Measurements from ENCODE around the gene AOAH. TPM values are rescaled to one million over a fixed set of nuclear protein-coding genes. Genes with fewer than 3 reads are reported as not detected.

The AOAH gene
- total and polyA plus RNA-seq, 2 donors = 23.5 to 47.1 TPM

- 94% methylated on average over 3 of the region's 3 CpGs for WGBS
These were observed 122.7 kb downstream of the AOAH start for GRCh38 chr7:36601601-36602000.

DNA sequence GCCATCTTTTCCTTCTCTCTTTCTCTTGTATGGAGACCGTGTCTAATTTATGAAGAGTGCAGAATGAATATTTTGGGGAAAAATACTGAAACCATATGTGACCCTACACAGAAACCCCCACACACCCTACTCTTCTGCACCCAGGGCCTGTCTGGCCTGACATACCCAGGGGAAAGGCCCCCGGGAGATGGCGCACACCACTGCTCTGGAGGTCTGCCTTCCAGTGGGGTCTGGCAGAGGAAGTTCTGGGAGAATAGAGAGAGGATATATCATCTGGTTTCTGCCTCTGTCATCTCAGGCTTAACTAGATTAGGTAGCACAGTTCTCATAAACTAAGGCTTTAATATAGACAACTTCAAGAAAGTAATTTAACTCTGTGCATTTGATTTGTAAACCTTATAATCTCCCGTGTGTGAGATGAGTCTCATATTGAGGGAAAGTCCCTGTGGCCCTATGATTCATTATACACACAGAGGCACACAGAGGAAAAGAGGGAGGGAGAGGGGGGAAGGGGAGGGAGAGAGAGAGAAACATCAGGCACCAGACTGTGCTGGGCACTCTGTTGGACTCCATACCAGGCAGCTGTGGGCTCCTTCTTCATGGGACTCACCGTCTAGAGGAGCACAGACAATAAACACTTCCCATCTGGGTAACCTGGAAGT, 123.3 kb downstream of the AOAH start:
- H3K27ac ChIP-seq (ENCODE audit: low read depth in 1 of 2, low read length in 1 of 2) = no peak overlapping the region
- H3K36me3 ChIP-seq (ENCODE audit: control insufficient read depth in 2 of 2, insufficient read depth in 2 of 2, low read length in 1 of 2) = no peaks in the 10 kb centered on the region
- H3K4me3 ChIP-seq (ENCODE audit: low read length in 2 of 2) = no peak overlapping the region
- no peak for DNase-seq (ENCODE audit: low read depth in 6 of 9, low spot score in 9 of 9)
- H3K27me3 ChIP-seq (ENCODE audit: control insufficient read depth in 2 of 2, insufficient read depth in 1 of 2, low read length in 1 of 2) = no peaks in the 10 kb centered on the region
- H3K4me1 ChIP-seq (ENCODE audit: control insufficient read depth in 2 of 2, insufficient read depth in 2 of 2, low read length in 2 of 2) = no peaks in the 10 kb centered on the region
- WGBS = 91% methylated on average over 5 of the region's 5 CpGs
- H3K9me3 ChIP-seq (ENCODE audit: control insufficient read depth in 2 of 2, insufficient read depth in 1 of 2, low read length in 1 of 2) = no peaks in the 10 kb centered on the region

More at GRCh38 chr7:36601601-36602000, 122.7 kb downstream of the AOAH start:
- Histone ChIP-seq H3K4me1 (ENCODE audit: control insufficient read depth in 2 of 2, insufficient read depth in 2 of 2, low read length in 2 of 2) (no peaks in the 10 kb centered on the region), H3K27ac (ENCODE audit: low read depth in 1 of 2, low read length in 1 of 2) (no peak overlapping the region), H3K4me3 (ENCODE audit: low read length in 2 of 2) (no peak overlapping the region), H3K27me3 (ENCODE audit: control insufficient read depth in 2 of 2, insufficient read depth in 1 of 2, low read length in 1 of 2) (no peaks in the 10 kb centered on the region), H3K36me3 (ENCODE audit: control insufficient read depth in 2 of 2, insufficient read depth in 2 of 2, low read length in 1 of 2) (no peaks in the 10 kb centered on the region), H3K9me3 (ENCODE audit: control insufficient read depth in 2 of 2, insufficient read depth in 1 of 2, low read length in 1 of 2) (no peaks in the 10 kb centered on the region)
- no peak for DNase-seq (ENCODE audit: low read depth in 6 of 9, low spot score in 9 of 9)

- Histone ChIP-seq H3K4me1 (ENCODE audit: control insufficient read depth in 2 of 2, insufficient read depth in 2 of 2, low read length in 2 of 2) (no peaks in the 10 kb centered on the region), H3K27me3 (ENCODE audit: control insufficient read depth in 2 of 2, insufficient read depth in 1 of 2, low read length in 1 of 2) (no peaks in the 10 kb centered on the region), H3K36me3 (ENCODE audit: control insufficient read depth in 2 of 2, insufficient read depth in 2 of 2, low read length in 1 of 2) (no peaks in the 10 kb centered on the region), H3K27ac (ENCODE audit: low read depth in 1 of 2, low read length in 1 of 2) (no peak overlapping the region), H3K4me3 (ENCODE audit: low read length in 2 of 2) (no peak overlapping the region), H3K9me3 (ENCODE audit: control insufficient read depth in 2 of 2, insufficient read depth in 1 of 2, low read length in 1 of 2) (no peaks in the 10 kb centered on the region)
- DNase-seq (ENCODE audit: low read depth in 6 of 9, low spot score in 9 of 9) = no peak
- 97% methylated on average over 6 of the region's 6 CpGs for WGBS
These were observed 124.0 kb downstream of the AOAH start for GRCh38 chr7:36600314-36600682.

DNA sequence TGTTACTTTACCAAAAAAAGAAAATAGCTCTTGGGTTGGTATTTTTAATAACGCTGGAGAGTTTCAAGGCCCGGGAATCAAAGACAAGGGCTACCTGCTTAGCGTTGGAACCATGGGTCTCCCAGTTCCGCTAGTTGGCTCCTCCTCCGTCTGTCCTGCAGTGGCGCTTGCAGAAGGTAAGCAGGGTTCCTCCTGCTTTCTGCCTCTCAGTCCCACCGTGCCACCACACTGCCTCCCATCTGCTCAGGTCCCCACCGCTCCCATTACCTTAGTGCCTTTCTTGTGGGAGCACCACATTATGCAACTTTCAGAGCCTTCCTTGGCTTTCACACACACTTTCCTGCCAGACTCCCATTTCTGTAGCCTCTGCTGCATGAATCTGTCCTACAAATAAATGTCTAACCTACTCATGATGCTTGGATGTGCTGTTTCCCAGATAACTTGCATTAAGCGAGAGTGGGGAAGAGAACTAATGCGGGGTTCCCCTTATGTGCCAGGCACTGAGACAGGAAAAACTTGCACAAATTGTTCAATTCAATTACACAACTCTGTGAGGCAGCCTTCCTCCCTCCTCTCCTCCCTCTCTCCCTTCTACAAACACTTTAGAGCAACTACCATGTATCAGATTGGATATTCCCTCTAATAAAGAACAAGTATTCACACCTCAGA, 124.5 kb downstream of the AOAH start:
- WGBS = 99% methylated on average over 10 of the region's 10 CpGs
- H3K9me3 ChIP-seq (ENCODE audit: control insufficient read depth in 2 of 2, insufficient read depth in 1 of 2, low read length in 1 of 2) = no peaks in the 10 kb centered on the region
- H3K4me3 ChIP-seq (ENCODE audit: low read length in 2 of 2) = no peak overlapping the region
- no peaks in the 10 kb centered on the region for H3K4me1 ChIP-seq (ENCODE audit: control insufficient read depth in 2 of 2, insufficient read depth in 2 of 2, low read length in 2 of 2)
- H3K27ac ChIP-seq (ENCODE audit: low read depth in 1 of 2, low read length in 1 of 2) = no peak overlapping the region
- no peak for DNase-seq (ENCODE audit: low read depth in 6 of 9, low spot score in 9 of 9)
- H3K36me3 ChIP-seq (ENCODE audit: control insufficient read depth in 2 of 2, insufficient read depth in 2 of 2, low read length in 1 of 2) = no peaks in the 10 kb centered on the region
- H3K27me3 ChIP-seq (ENCODE audit: control insufficient read depth in 2 of 2, insufficient read depth in 1 of 2, low read length in 1 of 2) = no peaks in the 10 kb centered on the region

DNA sequence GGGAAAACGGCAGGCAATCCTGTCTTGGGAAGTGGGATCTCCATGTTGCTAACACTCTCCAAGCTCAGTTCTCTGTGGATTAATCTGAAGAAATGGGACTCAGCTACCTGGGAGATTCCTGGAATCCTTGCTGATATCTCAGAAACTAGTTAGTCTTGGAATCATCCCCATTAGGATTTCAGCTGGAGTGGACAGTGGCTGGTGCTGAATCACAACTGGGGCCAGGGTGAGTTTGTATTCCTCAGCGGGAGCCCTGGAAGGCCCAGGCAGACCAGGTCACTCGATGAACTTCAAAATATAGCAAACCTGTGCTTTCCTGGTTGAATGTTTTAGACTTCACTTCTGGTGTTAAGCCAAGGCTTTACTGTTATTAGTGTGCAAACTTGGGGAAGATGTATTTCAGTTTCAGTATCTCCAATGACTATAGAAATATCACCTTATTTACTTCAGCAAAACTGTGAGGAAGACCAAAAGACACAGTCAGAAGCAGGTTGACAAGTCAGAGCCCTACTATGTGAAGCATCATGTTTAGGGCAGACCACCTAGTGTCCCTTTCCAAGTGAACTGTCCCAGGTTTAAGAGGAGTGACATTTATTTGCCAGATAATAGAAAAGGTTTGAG, 126.1 kb downstream of the AOAH start:
- no peaks in the 10 kb centered on the region for H3K4me1 ChIP-seq (ENCODE audit: control insufficient read depth in 2 of 2, insufficient read depth in 2 of 2, low read length in 2 of 2)
- 98% methylated on average over 3 of the region's 3 CpGs for WGBS
- H3K36me3 ChIP-seq (ENCODE audit: control insufficient read depth in 2 of 2, insufficient read depth in 2 of 2, low read length in 1 of 2) = no peaks in the 10 kb centered on the region
- H3K4me3 ChIP-seq (ENCODE audit: low read length in 2 of 2) = no peak overlapping the region
- DNase-seq (ENCODE audit: low read depth in 6 of 9, low spot score in 9 of 9) = no peak
- H3K27me3 ChIP-seq (ENCODE audit: control insufficient read depth in 2 of 2, insufficient read depth in 1 of 2, low read length in 1 of 2) = no peaks in the 10 kb centered on the region
- H3K27ac ChIP-seq (ENCODE audit: low read depth in 1 of 2, low read length in 1 of 2) = no peak overlapping the region
- H3K9me3 ChIP-seq (ENCODE audit: control insufficient read depth in 2 of 2, insufficient read depth in 1 of 2, low read length in 1 of 2) = no peaks in the 10 kb centered on the region

DNA sequence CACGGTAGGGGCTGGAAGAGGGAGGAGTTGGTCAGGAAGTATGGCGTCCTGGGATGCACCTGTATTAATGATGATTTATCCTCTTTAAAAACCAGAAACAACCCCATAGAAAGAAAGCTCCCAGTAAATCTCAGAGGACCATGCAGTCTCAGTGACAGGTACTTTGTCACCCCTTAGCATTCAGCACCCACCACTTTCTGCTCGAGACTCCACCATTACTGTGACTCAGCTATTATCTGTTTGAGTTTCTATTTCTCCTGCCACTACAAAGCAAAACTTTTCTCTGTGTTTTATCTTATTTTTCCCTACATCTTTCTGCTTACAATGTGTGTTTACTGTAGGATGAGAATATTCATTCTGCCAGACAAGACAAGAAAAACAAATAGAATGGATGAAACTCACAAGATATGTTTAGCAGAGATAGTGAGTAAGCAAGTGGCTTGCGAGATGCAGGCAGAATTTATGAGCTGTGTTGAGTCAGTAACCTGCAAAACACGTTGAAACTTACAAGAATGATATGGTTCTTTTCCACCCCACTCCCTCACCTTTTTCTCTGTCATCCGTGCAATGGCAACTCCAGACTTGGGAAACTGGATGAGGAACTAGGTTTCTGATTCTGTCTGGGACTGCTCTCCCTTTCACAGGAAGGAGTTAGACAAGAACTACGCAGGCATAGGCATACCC, 127.1 kb downstream of the AOAH start:
- H3K4me1 ChIP-seq (ENCODE audit: control insufficient read depth in 2 of 2, insufficient read depth in 2 of 2, low read length in 2 of 2) = no peaks in the 10 kb centered on the region

DNA sequence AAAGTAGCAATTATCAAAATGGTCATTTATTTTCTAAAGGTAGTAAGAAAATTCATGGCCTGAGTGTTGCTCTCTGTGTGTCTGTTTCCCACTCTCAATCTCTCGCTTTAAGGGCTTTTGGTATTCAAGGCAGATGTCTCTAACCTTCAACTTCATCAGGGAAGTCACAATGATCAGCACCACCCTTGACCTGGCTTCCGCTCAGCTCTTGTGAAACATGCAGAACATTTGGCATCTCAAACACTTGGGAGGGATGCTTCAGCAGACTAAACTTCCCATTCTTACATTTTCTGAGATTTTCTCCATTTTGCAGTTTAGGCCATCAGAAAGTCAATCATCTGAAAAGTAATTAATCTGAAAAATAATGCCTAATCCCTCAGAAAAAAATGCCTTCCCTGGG, 129.8 kb downstream of the AOAH start:
- WGBS = 95% methylated on average over 2 of the region's 2 CpGs

More for the DNA sequence above, 127.1 kb downstream of the AOAH start:
- DNase-seq (ENCODE audit: low read depth in 6 of 9, low spot score in 9 of 9) = no peak
- whole genome bisulfite sequencing = 82% methylated on average over 7 of the region's 7 CpGs
- Histone ChIP-seq H3K36me3 (ENCODE audit: control insufficient read depth in 2 of 2, insufficient read depth in 2 of 2, low read length in 1 of 2) (no peaks in the 10 kb centered on the region), H3K4me3 (ENCODE audit: low read length in 2 of 2) (no peak overlapping the region), H3K27me3 (ENCODE audit: control insufficient read depth in 2 of 2, insufficient read depth in 1 of 2, low read length in 1 of 2) (no peaks in the 10 kb centered on the region), H3K27ac (ENCODE audit: low read depth in 1 of 2, low read length in 1 of 2) (no peak overlapping the region), H3K9me3 (ENCODE audit: control insufficient read depth in 2 of 2, insufficient read depth in 1 of 2, low read length in 1 of 2) (no peaks in the 10 kb centered on the region)

GRCh38 chr7:36591636-36592035, 132.7 kb downstream of the AOAH start:
- H3K36me3 ChIP-seq (ENCODE audit: control insufficient read depth in 2 of 2, insufficient read depth in 2 of 2, low read length in 1 of 2) = no peaks in the 10 kb centered on the region
- 96% methylated on average over 3 of the region's 3 CpGs for WGBS
- no peak overlapping the region for H3K4me3 ChIP-seq (ENCODE audit: low read length in 2 of 2)
- H3K27ac ChIP-seq (ENCODE audit: low read depth in 1 of 2, low read length in 1 of 2) = no peak overlapping the region
- DNase-seq (ENCODE audit: low read depth in 6 of 9, low spot score in 9 of 9) = no peak
- H3K9me3 ChIP-seq (ENCODE audit: control insufficient read depth in 2 of 2, insufficient read depth in 1 of 2, low read length in 1 of 2) = no peaks in the 10 kb centered on the region
- no peaks in the 10 kb centered on the region for H3K27me3 ChIP-seq (ENCODE audit: control insufficient read depth in 2 of 2, insufficient read depth in 1 of 2, low read length in 1 of 2)
- H3K4me1 ChIP-seq (ENCODE audit: control insufficient read depth in 2 of 2, insufficient read depth in 2 of 2, low read length in 2 of 2) = no peaks in the 10 kb centered on the region

More for the DNA sequence above, 129.8 kb downstream of the AOAH start:
- Histone ChIP-seq H3K4me3 (ENCODE audit: low read length in 2 of 2) (no peak overlapping the region), H3K9me3 (ENCODE audit: control insufficient read depth in 2 of 2, insufficient read depth in 1 of 2, low read length in 1 of 2) (no peaks in the 10 kb centered on the region), H3K36me3 (ENCODE audit: control insufficient read depth in 2 of 2, insufficient read depth in 2 of 2, low read length in 1 of 2) (no peaks in the 10 kb centered on the region), H3K27me3 (ENCODE audit: control insufficient read depth in 2 of 2, insufficient read depth in 1 of 2, low read length in 1 of 2) (no peaks in the 10 kb centered on the region), H3K27ac (ENCODE audit: low read depth in 1 of 2, low read length in 1 of 2) (no peak overlapping the region), H3K4me1 (ENCODE audit: control insufficient read depth in 2 of 2, insufficient read depth in 2 of 2, low read length in 2 of 2) (no peaks in the 10 kb centered on the region)
- DNase-seq (ENCODE audit: low read depth in 6 of 9, low spot score in 9 of 9) = no peak

- no peaks in the 10 kb centered on the region for H3K4me1 ChIP-seq (ENCODE audit: control insufficient read depth in 2 of 2, insufficient read depth in 2 of 2, low read length in 2 of 2)
- WGBS = 97% methylated on average over 3 of the region's 3 CpGs
- no peaks in the 10 kb centered on the region for H3K36me3 ChIP-seq (ENCODE audit: control insufficient read depth in 2 of 2, insufficient read depth in 2 of 2, low read length in 1 of 2)
- no peak overlapping the region for H3K4me3 ChIP-seq (ENCODE audit: low read length in 2 of 2)
- H3K27ac ChIP-seq (ENCODE audit: low read depth in 1 of 2, low read length in 1 of 2) = no peak overlapping the region
- no peak for DNase-seq (ENCODE audit: low read depth in 6 of 9, low spot score in 9 of 9)
- H3K27me3 ChIP-seq (ENCODE audit: control insufficient read depth in 2 of 2, insufficient read depth in 1 of 2, low read length in 1 of 2) = no peaks in the 10 kb centered on the region
- H3K9me3 ChIP-seq (ENCODE audit: control insufficient read depth in 2 of 2, insufficient read depth in 1 of 2, low read length in 1 of 2) = no peaks in the 10 kb centered on the region
These were observed 134.9 kb downstream of the AOAH start for GRCh38 chr7:36589391-36589790.

Data from thymus (tissue), 11 donors.